Thyroid gland (tissue), 4 donors: Measurements from ENCODE around the gene OPRM1. TPM values are rescaled to one million over a fixed set of nuclear protein-coding genes. Genes with fewer than 3 reads are reported as not detected.
A peak's percentile ranks its signal among the peaks of the same experiment; 100 is the strongest.

Source experiments
- DNase-seq, 2 donors: peaks; one replicate each; pipeline ENCODE4 v3.0.0-alpha.2; 2019
- H3K27ac ChIP-seq, 3 donors: fragments of 200-600 bp; sonication (generic); 1 replicate in 2 of 3; 2 replicates in 1 of 3; pipeline ENCODE4 v1.5.1; 2016 to 2019; ENCODE audit warnings: mild to moderate bottlenecking in 1 of 3, moderate library complexity in 1 of 3
- H3K27me3 ChIP-seq: fragments of 200-600 bp; sonication (generic); one replicate; pipeline ENCODE4 v1.5.1; 2019
- H3K36me3 ChIP-seq, 2 donors: fragments of 200-600 bp; sonication (generic); one replicate each; pipeline ENCODE4 v1.5.1; 2016 to 2019
- H3K4me1 ChIP-seq, 2 donors: fragments of 200-600 bp; sonication (generic); one replicate each; pipeline ENCODE4 v1.5.1; 2017 to 2019
- H3K4me3 ChIP-seq, 3 donors: fragments of 200-600 bp; sonication (generic); replicated peaks in 1 of 3; 1 replicate in 2 of 3; 2 replicates in 1 of 3; pipeline ENCODE4 v1.5.1; 2016; ENCODE audit warnings: mild to moderate bottlenecking in 1 of 3
- H3K9me3 ChIP-seq: fragments of 200-600 bp; sonication (generic); one replicate; pipeline ENCODE4 v1.5.1; 2017
- CTCF ChIP-seq, 6 experiments: fragments of 200-600 bp in 3 of 6; fragments of 450-650 bp in 3 of 6; sonication (generic) in 3 of 6; IDR thresholded peaks; one replicate each; pipeline ENCODE4 v1.5.1; 2016 to 2019; ENCODE audit warnings: antibody characterized with exemption in 6 of 6, mild to moderate bottlenecking in 2 of 6, inconsistent platforms in 1 of 6, moderate library complexity in 1 of 6
- POLR2A ChIP-seq, 2 donors: fragments of 450-650 bp; IDR thresholded peaks; one replicate each; pipeline ENCODE4 v1.6.1; 2017; ENCODE audit warnings: antibody characterized with exemption in 2 of 2, mild to moderate bottlenecking in 2 of 2, moderate library complexity in 1 of 2
- WGBS, 2 donors: methylation state at CpG; one replicate each; pipeline ENCODE4 v1.1.5; 2017; 5-methylcytosine and 5-hydroxymethylcytosine counted together
- intact Hi-C: fragments of 100-400 bp; cut with DNase I; formaldehyde crosslinking; loops from one replicate; pipeline ENCODE4 v1.15.1; 2023
- total RNA-seq, 4 donors: library from RNA; depleted of rRNA; stranded (reverse); fragments of >200 nt; gene quantifications; one replicate each; pipeline ENCODE4 v1.2.3, GENCODE V29; 2016

The OPRM1 gene
- total RNA-seq, 4 donors from 2014 or later = not detected

GRCh38 chr6:154257067-154257466, 218.0 kb downstream of the OPRM1 start:
- Histone ChIP-seq H3K27ac (no peak overlapping the region), H3K9me3 (no peaks in the 10 kb centered on the region), H3K36me3 (no peaks in the 10 kb centered on the region), H3K4me1 (no peaks in the 10 kb centered on the region), H3K4me3 (no peak overlapping the region), H3K27me3 (no peaks in the 10 kb centered on the region)
- 70 to 81% methylated on average over 1 of the region's 1 CpG for WGBS, 2 donors
- DNase-seq = no peak
- intact Hi-C loops = no loop called here
- TF ChIP-seq POLR2A (IDR thresholded peaks at IDR 0.05) (no peak), CTCF (IDR thresholded peaks at IDR 0.05) (no peak)

DNA sequence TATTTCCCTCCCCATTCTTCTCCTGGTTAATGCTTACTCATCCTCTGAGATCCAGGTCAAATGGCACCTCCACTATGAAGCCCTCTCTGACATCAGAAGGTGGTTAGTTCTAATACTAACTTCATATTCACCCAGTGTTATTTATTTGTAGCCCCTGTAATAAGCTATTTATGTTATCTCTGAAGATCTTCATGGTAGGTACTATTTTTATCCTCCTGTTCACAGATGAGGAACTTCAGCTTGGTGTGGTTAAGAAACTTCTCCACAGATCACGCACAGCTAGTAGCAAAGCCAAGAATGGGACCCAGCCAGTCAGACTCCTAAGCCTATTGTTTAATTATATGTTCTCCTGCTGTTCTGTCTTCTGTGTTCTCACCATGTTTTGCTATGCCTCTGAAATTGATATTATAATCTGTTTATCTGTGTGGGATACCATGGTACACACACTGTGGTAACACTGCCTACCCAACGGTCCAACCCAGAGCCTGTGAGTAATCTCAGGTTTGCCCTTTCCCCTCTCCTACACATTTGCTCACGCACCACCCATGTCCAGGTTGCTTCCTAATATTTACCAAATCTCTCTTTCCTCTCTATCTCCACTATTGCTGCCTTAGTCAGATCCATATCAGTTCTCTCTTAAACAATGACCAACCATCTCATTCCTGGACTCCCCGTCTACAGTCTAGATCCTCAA, 219.2 kb downstream of the OPRM1 start:
- Histone ChIP-seq H3K9me3 (no peaks in the 10 kb centered on the region), H3K4me1 (no peaks in the 10 kb centered on the region), H3K4me3 (no peak overlapping the region), H3K36me3 (no peaks in the 10 kb centered on the region), H3K27ac (no peak overlapping the region), H3K27me3 (no peaks in the 10 kb centered on the region)
- TF ChIP-seq CTCF (IDR thresholded peaks at IDR 0.05) (no peak), POLR2A (IDR thresholded peaks at IDR 0.05) (no peak)
- intact Hi-C loops = no loop called here
- no peak for DNase-seq
- 93% methylated on average over 4 of the region's 4 CpGs for WGBS, 2 donors

DNA sequence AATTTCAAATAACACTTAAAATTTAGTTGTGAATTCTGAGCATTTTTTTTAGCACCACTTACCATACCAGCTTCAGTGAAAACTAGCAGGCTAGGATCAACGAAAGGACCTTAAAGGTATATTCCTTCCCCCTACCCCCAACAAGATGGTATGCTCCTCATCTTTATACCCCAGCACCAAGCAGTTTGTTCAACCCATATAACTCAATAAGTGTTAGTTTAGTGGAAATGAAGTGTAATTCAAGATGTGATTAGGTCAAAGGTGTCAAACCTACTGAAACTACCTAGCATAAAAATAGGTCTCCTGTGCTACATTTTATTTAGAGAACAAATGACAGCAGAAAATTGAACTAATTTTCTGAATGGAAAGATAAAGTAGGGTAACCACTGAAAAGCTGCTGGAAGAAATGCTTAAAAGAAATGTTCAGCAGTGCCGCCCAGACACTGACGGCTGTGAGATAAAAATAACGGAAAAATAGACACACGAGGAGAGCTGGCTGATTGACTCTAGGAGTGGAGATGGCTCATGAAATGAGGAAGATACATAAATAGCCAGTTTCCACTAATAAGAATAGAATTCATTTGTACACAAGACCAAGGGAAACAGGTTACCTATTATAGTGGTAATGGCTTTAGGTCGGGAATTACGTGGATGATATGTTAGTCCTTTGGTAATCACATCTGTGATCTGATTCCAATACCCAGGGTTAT, 222.8 kb downstream of the OPRM1 start:
- no peaks in the 10 kb centered on the region for H3K9me3 ChIP-seq
- H3K4me3 ChIP-seq = no peak overlapping the region
- no peaks in the 10 kb centered on the region for H3K4me1 ChIP-seq
- H3K36me3 ChIP-seq = no peaks in the 10 kb centered on the region
- WGBS, 2 donors = 86 to 87% methylated on average over 7 of the region's 7 CpGs
- no peaks in the 10 kb centered on the region for H3K27me3 ChIP-seq
- TF ChIP-seq CTCF (IDR thresholded peaks at IDR 0.05) (no peak), POLR2A (IDR thresholded peaks at IDR 0.05) (no peak)
- intact Hi-C loops = loop anchor here (10.0 kb wide), 1 partner anchor 113 kb away; no protein-coding TSS in a partner anchor
- no peak for DNase-seq
- H3K27ac ChIP-seq = no peak overlapping the region

GRCh38 chr6:154266560-154267099, 227.6 kb downstream of the OPRM1 start:
- Histone ChIP-seq H3K27ac (peak overlapping the region in 1 of 3 donors; percentile 1), H3K4me1 (peaks cover 0 to 5% of the 10 kb centered on the region in 2 donors), H3K9me3 (no peaks in the 10 kb centered on the region), H3K27me3 (no peaks in the 10 kb centered on the region), H3K4me3 (no peak overlapping the region), H3K36me3 (no peaks in the 10 kb centered on the region)
- TF ChIP-seq POLR2A (IDR thresholded peaks at IDR 0.05) (no peak), CTCF (IDR thresholded peaks at IDR 0.05) (no peak)
- no peak for DNase-seq
- intact Hi-C loops = loop anchor here (10.0 kb wide), 1 partner anchor 108 kb away; no protein-coding TSS in a partner anchor
